ENCODE results near the gene ARMC8.

The ARMC8 gene

DNA sequence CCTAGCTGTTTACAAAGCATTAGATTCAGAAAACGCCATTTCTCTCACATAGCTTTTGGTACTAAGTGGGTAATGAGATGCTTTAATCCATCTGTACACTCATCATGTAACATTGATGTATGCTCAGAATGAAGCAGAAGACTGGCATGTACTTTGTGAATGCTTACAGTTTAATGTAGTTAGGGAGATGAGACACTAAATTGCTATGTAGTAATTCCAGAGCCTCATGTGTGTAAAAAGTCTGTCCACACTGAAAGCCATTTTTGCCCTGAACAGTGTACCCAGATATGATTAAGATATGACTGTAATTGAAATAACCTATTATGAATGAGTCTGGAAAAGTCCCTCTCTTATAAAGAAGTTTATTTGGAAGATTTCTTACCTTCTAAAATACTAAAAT, 66.5 kb downstream of the ARMC8 start:
- DNase-seq = no peak

DNA sequence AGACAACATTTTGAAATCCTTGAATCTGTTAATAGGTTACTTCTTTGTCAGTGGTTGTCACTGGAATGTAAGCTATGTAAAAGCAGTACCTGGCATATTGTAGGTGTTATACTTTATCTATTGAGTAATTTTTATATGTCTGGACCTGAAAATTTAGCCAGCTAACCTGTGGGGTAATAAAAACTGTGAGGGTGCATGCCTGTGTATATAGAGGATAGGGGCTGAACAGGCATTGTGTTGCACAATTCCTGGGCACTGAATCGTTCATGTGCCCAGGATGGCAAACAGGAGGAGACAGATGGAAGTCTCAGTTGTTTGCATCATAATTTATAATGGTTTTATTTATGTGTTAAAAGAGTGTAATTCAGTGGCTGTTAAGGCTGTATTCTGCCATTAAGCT, 67.1 kb downstream of the ARMC8 start:
- DNase-seq = no peak

DNA sequence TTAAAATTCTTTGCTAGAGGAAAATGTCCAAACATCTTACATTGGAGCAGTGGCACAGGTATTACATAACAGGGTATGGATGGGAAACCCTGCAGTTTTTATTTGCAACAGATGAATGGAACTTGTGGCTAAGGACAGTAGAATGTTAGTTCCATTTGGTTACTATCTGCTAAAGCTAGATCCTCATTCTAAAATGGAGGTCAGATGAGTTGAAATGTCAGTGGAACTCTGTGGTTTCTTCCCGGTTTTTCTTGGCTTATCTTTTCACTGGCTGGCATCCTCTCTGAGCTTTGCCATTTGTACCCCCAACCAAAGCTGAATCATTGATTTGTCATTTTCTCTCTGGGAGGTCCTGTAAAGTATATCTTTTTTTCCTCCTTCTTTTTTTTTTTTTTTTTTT, 68.9 kb downstream of the ARMC8 start:
- DNase-seq = no peak

DNA sequence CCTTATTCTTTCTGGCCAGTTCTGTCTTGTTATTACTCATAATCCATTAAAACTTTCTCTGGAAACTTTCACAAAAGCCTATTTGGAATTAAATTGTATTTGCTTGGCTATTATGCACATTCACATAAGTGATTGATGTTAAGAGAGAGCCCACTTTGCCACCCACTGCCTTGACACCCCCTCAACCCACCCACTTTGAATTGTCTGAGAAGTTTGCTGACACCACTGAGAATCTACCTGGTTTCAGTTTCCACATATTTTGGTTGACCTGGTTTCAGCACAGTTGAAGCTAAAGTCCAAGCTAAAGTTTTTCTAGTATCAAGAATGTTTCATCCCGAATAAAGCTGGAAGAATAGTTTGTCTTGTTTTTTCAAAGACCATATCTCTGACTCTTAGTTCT, 70.9 kb downstream of the ARMC8 start:
- no peak for DNase-seq

DNA sequence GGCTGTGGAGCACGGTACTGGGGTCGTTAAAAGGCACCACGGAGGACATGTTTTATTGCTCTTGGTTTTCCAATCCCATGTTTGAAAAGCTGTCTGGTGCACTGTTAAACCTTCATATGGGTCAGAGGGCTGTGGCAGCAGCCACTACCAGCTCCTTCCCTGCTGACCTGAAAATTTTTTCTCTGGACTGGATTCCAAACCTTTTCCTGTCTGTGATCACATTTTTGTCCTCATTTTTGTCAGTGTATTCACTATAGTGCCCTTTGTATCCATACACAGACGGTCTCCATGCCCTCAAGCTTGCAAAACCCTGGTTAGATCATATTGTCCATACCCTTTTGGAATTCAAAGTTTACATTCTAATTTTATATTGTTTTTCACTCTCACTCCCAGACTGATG, 72.0 kb downstream of the ARMC8 start:
- no peak for DNase-seq

DNA sequence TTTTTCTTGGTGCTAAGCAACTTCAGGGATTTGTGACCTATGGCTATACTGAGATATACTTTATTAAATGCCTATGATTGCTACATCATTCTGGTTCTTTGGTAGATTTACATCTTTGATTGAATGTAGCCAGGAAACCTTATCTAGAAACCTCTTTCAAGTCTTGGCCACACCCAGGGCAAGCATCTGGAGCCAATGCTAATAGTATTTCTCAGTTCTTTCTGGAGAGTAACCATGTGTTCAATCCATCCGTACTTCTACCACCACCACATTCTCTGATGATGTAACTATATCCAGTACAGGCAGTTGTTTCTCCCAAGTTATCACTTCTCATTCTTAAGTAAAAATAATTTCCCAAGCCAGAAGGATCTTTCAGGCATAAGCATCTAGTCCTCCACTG, 73.5 kb downstream of the ARMC8 start:
- no peak for DNase-seq

DNA sequence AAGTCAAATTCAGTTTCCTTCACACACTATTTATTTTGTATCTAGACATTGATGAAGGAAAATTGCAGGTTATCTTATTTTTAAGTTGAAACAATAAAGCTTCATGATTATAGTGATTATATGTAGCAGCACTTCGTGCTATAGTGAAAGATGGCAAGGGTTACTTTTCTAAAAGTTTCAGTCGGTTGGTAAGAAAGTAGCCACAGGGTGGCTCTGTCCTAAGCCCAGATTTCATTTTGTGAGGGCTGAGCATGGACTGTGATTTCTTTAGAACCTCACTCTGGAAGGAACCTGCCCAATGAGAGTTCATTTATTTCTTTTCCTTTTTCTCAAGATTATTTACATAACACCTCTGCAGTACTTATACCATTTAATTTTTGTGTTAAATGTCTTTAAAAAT, 76.0 kb downstream of the ARMC8 start:
- no peak for DNase-seq

DNA sequence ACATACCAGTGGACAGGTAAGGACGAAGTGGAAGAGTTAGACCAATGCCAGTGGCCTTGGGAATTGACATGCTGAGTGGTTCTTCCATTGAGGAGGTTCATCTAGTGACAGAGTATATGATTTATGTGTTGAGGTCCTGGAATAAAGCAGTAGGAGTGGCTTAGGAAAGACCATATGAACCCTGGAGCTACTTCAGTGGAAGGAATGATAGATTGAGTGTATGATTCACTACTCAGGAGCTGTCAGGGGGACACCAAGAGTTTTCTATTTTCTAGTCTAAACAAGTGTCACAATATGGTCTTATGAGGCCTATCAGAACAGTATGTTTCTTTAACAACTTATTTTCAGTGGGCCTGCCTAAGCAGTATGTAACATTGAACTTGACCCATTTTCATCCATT, 78.6 kb downstream of the ARMC8 start:
- no peak for DNase-seq

DNA sequence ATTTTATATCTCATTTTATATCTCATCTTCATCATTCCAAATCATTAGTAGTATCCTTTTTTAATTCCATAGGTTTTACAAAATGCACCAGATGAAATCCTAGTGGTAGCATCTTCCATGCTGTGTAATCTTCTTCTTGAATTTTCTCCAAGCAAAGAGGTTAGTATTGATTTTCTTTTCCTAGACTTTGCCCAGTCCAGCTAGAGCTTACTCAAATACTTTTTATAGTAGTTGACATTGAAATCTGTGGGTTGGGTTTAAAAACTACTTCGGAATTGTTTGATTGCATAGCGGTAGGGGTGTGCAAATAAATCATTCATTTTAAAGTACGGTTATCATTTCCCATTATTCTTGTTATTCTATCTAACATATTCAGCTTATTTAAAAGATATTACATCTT, 80.0 kb downstream of the ARMC8 start:
- no peak for DNase-seq

DNA sequence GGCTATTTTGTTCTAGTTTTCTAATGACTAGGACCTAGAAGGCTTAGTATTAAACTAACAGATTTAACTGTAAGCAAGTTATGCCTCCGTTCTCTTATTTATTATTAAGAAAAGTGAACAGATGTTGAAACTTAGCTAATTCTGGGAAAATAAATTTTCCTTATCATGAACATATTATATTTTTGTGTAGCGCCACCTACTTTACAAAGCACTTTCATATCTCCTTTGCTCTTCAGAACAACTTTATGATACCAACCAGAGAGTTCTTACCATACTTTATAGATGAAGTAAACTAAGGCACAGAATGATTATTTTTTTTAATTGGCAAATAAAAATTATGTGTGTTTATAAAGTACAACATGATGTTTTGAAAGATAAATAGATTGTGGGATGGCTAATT, 83.1 kb downstream of the ARMC8 start:
- DNase-seq = no peak

DNA sequence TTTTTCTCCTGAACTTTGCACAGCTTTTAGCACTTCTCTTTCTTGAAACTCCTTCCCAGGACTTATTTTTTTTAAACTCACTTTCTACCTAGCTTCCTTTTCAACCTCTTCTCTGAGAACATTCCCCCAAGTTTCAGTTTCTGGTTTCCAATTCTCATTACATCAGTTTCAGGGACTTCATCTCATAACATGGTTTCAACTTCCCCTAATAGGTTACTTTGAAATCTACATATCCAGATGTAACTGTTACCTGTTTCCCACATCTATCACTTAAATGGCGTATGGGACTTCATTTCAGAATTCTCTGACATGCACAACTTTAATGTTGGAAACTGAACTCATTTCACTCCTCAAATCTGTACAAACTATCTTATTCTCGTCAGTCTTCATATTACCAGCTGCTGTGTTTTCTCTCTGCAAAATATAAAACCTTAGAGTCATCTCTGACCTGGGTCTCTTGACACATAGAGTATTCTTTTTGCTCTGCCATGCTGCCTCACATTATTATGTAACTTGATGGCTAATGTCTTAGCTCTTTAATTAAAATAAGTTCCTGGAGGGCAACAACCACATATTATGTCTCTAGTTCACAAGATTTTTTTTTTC, 84.2 kb downstream of the ARMC8 start:
- no peak for DNase-seq

DNA sequence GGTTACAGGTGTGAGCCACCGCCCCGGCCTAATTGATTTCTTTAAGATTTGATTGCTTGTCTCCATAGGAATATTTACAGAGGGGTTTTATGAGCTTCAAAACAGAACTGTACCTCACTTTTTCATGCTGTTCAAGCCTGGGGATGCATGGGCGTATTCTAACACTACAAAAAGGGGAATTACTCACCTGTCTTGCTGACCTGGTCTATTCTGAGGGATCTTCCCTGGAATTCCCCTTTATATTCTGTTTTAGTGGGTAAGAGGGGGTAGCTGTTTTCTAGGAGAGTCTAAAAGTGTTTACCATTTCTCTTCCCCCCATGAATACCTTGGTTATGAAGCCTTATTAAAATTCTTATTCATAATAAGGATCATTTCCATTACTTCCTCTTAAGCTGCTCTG, 94.5 kb downstream of the ARMC8 start:
- DNase-seq = no peak

DNA sequence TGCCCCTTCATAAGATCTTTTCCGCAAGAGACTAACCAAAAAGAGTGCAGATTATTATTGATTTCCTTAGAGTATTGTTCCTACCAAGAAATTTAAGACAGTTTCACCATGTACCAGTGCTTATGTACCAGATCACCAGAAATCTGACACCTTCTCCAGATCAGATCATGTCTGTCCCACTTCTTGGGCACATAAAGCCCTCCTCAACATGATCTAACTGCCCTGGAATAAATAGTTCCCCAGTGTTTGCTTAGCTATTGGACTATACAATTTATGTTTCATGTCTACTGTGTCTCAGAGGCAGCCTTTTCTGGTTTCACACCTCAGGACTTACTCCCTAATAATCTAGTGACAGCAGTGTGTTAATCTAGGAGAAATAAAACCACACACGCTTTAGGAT, 95.7 kb downstream of the ARMC8 start:
- no peak for DNase-seq

DNA sequence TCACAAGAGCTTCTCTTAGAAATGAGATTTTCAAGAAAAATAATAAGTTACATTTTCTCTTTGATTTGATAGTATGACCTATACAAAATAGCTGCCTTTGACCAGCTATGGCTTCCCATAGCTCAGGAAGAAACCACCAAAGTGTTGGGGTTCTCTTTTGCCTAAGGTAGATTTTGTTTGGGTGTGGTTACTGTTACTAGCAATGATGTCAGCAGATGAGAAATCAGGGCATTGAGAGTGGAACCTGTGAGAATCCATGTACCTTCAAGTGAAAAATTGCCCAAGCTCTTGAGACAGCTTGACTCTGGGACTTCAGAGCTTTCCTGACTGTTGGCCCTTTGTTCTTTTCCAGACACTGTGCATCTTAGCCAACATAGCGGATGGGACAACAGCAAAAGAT, 97.0 kb downstream of the ARMC8 start:
- DNase-seq = no peak

DNA sequence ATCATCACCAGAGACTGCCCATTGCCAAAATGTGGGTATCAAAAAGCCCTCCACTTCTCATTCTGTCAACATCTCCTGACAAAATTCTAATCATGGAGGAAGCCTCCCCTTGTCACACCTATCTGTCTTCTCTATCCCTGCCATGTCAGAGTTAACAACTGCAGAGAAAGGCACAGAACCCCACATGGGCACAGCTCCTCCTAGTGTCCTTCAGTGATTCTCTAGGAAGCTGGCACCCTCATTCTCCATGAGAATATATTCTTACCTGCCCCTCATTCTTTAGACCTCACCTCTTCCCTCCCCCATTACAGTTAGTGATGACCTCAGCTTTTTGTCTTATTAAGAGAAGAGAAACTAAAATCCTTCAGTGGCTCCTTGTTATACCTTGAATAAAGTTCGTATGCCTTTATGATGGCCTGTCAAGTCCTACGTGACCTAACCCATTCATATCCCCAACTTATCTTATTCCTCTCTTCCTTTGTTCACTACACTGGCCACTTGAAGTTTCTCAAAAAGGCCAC, 97.9 kb downstream of the ARMC8 start:
- no peak for DNase-seq

DNA sequence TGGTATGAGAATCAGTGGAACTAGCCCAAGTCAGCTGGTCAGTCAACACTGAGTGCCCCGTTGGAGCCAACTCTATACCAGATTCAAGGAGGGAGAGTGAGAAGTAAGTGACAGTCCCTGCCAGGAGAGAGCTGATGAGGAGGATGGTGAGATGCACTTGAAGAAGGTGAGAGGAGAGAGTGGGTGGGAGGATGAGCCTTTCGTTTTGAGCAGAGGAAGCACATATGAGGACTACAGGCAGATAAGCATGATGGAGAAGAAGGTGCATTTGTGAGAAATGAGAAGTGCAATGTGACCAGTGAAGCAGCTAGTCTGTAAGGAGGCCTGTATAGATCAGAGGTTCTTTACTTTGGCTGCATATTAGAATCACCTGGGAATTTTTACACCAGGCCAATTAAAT, 102.2 kb downstream of the ARMC8 start:
- DNase-seq = no peak

DNA sequence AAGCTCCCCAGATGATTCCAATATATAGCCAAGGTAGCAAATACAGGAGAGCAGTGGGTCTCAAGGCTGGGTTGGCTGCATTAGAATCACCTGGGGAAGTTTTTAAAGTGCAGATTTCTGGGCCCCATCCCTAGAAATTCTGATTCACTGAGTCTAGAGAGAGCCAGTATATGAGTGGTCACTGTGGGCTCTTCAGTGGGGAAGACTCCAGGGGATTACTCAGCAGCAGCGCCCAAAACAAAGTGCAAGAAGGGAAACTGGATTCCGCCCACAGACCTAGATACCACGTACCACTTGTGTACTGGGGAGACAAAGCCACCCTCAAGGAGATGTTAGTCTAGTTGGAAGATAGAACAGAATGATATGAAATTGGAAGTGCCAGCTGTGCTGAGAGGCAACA, 102.6 kb downstream of the ARMC8 start:
- DNase-seq = no peak

DNA sequence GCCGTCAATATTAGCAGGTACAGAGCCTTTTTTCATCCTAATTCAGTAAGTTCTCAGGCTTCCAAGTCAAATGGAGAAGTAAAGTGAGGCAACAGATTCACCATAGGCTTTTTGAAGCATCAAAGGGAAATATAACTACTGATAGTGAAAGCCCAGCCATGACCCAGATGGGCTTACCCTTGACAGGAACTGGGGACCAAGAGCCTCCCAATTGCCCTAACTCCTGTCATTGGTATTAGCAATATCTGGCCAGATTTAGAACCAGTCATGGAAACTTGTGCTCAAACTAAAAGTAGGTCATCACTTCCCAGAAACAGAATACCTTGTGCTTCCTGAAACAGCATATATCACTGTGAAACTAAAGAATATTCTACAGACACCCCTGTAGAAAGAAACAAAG, 109.5 kb downstream of the ARMC8 start:
- DNase-seq = no peak

DNA sequence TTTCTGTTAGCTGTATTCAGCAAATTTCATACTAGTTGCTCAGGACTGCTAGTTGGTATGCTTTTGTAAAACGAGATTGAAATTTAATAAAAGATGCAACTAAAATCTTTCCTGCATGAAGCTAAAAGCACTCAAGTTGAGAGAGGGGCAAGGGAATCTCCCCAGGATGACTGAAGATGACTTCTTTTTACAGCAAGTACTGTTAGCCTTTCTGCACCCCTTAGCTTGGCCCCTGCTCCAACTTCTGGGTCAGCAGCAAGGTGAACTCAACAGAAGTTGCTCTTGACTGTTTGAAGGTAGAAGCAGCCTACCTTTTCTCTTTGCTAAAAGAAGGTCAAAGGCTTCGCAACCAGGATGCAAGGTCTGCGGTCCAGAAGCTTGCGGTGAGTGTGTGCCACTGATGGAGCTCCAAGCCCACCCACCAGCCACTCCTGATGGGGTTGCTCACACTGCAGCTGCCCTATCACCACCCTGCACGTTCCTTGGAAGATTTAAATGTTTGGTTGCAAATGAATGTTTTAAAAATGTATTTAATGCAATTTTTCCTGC, 110.0 kb downstream of the ARMC8 start:
- no peak for DNase-seq

DNA sequence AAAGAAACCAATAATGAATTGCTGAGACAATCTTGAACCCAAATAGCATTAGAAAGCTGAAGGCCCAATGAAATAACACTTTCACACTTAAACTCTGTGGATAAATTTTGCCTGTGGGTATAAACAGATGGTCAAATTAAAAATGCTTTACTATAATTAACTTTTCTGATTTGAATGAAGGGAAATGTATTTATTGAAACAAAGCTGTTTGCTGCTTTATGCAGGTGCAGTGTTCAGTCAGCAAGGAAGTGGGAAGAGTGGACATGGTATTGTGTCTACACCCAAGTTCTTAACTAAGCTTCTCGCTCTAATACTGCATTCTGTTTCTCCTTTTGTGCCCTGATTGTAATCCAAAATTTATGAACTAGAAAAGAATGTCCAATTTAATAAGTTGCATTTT, 110.8 kb downstream of the ARMC8 start:
- no peak for DNase-seq

DNA sequence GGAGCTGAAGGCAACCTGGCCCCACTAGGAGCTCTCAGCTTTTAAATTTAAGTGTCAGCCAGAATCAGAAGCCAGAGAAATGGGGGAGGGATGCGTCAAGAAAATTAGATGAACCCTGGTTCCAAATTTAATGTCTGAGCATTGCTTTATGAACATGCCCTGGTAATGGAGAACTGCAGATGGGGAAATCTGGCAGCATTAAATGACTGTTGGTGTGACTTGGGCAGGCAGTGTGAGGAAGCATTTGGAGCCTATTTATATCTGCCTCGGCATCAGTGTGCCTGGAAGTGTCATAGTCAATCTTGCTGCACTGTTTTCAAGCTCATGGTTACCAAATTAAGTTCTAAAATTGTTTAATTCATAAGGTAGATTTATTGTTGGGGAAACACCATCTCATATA, 113.5 kb downstream of the ARMC8 start:
- no peak for DNase-seq

DNA sequence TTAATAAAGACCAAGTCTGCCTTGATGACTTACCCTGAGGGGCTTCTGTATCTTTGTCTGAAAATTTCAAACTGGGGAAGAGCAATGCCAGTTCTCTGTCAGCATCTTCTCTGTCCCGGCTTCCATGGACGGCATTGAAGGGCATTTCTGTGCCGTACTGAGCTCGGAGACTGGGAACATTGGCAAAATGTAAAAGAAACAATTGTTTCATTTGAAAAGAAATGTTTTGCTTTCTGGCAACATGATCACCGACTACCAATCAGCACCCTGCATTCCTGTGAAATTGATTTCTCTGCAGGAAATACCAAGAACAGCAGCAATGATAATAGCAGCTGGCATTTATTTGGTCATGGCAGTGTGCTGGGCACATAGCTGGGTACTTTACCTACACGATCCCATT, 116.4 kb downstream of the ARMC8 start:
- DNase-seq = no peak

DNA sequence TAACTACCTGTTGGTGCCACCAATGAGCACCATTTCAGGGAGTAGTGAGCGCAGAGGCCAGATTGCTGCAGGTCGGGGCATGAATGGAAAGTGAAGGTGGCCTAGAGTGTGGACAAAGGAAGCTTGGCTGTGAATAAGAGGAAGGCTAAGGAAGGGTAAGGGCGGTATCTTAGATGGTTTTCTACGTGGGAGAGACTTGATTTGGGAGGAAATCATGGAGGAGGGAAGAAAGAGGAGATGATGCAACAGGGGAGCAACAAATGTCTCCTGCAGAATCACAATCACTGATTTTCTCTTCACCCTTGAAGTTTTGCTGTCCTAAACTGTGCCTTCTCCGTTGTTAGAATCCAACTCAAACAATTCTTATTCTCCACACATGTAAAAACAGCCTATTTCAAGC, 120.8 kb downstream of the ARMC8 start:
- DNase-seq = no peak

DNA sequence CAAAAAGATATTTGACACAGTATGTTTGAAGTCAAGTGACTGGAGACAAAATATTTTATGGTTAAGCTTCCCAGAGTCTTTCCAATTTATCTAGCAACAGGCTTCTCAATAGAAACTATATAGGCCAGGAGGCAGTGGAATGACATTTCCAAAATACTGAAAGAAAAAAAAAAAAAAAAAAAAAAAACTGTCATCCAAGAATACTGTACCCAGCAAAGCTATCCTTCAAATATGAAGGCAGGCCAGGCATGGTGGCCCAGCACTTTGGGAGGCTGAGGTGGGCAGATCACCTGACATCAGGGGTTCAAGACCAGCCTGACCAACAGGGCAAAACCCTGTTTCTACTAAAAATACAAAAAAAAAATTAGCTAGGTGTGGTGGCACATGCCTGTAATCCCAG, 121.7 kb downstream of the ARMC8 start:
- no peak for DNase-seq

DNA sequence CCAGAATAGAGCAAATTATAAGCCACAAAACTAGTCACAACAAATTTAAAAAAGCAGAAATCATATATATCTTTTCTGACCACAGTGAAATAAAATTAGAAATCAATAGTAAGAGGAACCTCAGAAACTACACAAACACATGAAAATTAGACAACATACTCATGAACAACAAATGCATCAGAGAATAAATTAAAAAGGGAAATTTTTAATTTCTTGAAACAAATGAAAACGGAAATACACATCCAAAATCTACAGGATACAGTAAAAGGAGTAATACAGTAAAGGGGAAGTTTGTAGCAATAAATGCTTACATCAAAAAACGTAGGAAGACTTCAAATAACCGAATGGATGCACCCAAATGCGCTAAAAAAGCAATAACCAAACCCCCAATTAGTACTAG, 123.4 kb downstream of the ARMC8 start:
- DNase-seq = no peak

DNA sequence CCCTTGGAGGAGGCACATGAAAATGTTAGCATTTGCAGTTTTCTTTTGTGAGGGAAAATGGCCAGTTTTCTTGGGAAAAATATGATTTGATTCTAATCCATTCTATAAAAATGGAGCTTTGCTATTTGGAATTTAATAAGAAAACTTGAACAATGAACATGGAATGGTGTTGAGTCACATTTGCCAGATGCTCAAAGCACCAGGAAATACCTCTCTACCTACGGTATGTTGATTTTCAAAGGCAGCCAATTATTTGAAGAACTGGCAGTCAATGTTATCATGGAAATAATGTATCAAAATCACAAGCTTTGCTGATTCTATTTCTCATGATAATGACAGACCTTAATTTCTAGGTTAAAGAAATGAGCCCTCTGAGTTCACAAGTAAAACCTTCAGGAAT, 127.7 kb downstream of the ARMC8 start:
- DNase-seq = no peak

Data from NCI-H774 (cell line).